ENCODE data around the gene COL24A1.

DNA sequence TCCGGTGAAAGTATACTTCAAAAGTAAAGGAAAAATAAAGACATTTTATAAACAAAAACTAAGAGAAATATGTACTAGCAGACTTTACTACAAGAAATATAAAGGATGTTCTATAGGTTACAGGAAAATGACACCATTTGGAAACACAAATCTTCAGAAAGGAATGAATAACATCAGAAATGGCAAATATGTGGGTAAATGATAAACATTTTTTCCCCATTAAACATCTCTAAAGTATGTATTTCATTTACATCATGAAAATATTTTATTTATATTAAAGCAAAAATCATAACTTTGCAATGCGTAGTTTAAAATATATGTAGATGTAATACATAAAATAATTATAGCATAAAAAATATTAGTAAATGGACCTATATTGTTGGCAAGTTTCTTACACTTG, 264.2 kb downstream of the COL24A1 start:
- TF ChIP-seq, protein P1, sequence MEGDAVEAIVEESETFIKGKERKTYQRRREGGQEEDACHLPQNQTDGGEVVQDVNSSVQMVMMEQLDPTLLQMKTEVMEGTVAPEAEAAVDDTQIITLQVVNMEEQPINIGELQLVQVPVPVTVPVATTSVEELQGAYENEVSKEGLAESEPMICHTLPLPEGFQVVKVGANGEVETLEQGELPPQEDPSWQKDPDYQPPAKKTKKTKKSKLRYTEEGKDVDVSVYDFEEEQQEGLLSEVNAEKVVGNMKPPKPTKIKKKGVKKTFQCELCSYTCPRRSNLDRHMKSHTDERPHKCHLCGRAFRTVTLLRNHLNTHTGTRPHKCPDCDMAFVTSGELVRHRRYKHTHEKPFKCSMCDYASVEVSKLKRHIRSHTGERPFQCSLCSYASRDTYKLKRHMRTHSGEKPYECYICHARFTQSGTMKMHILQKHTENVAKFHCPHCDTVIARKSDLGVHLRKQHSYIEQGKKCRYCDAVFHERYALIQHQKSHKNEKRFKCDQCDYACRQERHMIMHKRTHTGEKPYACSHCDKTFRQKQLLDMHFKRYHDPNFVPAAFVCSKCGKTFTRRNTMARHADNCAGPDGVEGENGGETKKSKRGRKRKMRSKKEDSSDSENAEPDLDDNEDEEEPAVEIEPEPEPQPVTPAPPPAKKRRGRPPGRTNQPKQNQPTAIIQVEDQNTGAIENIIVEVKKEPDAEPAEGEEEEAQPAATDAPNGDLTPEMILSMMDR (optimal IDR thresholded peaks at IDR 0.05 in 1 of 3, IDR thresholded peaks at IDR 0.05 in 1 of 3, conservative IDR thresholded peaks at IDR 0.05 in 1 of 3; ENCODE audit: extremely low read depth in 1 of 3, insufficient read depth in 2 of 3, low read length in 3 of 3), result no peak
- TF ChIP-seq EZH2 (IDR thresholded peaks at IDR 0.05; ENCODE audit: low read length), result no peak

Data from keratinocyte (primary cell).